Kidney glomerular epithelial cell (primary cell): ENCODE data around the gene SNORC.

ENCODE experiments used
- DNase-seq: peaks from one replicate; lab custom pipeline; 2025; lab: John Stamatoyannopoulos, UW

SNORC gene

DNA sequence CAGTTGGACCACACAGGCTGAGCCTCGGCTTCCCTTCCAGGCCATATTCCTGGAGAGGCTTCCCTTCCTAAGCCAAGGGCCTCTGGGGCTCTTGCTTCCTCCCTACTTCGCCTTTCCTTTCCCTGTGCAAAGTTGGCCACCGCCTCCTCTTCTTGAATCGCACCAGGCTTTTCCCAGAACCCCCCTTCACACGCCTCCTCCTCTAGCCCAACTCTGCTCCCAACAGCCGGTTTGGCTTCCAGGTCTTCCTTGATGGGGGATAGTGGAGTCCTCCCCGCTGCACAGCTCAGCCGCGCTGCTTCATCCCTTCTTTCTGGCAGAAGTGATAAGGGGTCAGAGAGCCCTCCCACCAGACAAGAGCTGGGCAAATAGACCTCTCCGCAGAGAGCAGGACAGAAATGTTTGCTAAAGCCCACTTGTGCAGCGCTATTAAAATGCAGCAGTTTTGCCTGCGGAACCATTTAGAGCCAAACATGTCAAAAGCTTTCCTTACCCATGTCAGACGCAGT, 56.4 kb downstream of the SNORC start:
- no peak for DNase-seq

DNA sequence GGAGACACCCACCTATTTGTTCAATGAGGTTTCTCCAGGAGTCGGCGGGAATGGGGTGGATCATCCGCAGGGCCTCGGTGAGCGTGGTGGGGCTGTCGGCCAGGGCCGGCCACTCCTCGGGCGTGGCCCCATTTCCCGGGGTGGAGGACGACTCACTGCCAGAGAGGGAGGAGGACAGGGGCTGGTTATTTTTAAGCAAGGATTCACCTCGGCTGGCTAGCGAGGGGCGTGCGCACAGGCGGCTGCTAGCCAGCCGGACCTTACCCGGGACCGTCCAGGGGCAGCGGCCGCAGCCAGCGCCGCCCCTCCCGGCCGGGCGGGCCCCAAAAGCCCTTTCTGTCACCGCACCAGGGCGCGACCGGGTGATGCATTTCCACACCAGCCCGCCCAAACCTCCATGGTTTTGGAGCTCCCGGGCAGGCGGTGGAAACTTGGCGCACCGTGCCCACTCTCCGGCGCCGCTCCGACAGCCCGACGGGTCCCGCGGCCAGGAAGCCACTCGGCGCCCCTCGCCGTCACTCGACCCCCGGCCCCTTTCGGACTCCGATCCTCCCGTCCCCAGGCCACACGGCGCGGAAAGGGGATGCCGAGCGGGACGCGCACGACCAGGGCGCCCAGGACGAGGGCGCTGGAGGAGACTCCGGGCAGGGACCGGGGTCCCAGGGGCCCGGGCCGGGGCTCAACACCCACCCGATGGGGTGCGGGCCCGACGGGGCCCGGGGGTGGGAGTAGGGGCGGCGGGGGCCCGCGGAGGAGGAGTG, 57.1 kb downstream of the SNORC start:
- DNase-seq = no peak

DNA sequence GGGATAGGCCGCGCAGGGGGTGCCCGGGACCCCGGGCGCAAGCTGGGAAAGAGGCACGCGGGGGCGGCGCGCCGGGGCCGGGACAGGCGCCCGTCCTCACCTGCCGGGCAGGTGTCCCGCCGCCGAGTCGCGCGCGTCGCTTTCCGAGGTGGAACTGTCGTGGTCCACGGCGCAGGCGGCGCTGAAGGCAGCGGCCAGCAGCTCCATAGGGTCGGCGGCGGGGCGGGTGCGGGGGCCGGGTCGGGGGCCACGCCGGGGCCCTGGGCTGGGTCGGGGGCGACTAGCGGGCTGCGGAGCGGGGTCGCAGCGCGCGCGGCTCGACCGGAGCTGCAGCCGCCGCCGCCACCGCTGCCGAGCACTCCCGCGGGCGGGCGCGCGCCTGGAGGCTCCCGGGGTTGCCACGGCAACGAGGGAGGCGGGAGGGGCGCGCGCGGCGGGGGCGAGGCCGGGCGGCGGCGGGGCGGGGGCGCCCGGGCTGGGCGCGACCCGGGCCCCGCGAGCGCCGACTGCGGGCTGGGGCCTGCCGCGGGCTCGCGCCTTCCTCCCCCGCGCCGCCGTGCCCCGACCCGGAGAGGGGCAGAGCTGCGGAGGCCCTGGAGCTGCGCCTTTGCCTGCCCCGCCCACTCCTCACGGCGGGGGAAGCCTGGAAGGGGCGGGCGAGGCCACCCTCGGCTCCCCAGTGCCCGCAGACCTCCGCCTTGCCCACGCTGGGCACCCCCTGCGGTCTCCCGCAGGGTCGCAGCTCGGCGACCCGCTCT, 57.9 kb downstream of the SNORC start:
- DNase-seq = no peak
